ENCODE results near the gene NUMBL.

DNA sequence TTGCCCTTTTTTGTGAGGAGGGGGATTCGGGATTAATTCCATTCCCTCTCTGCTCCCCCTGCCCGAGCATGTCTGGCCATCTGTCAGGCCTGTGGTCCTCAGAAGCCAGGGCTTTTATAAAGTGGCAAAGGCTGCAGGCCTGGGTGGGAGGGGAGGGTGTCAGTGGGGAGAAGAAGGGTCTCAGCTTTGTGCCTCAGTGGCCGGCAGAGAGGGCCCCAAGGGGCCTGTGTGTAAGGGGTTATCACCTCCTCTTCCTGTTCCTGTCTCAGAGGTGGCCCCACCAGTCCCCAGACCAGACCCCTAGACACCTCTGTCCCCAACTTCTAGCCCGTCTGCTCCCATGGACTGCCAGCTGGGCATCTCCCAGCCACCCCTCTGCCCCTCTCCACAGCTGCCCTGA lies 3.4 kb upstream of the NUMBL start:
- TF ChIP-seq RAD21 (IDR thresholded peaks at IDR 0.05; ENCODE audit: low read depth): no peak
- no peak for TF ChIP-seq CREB1 (IDR thresholded peaks at IDR 0.05; ENCODE audit: low read depth)
- TF ChIP-seq MAX (IDR thresholded peaks at IDR 0.05): no peak
- no peak for TF ChIP-seq YY1 (IDR thresholded peaks at IDR 0.05; ENCODE audit: low read depth)
- no peak for TF ChIP-seq CEBPB (IDR thresholded peaks at IDR 0.05)
- TF ChIP-seq, protein P1, sequence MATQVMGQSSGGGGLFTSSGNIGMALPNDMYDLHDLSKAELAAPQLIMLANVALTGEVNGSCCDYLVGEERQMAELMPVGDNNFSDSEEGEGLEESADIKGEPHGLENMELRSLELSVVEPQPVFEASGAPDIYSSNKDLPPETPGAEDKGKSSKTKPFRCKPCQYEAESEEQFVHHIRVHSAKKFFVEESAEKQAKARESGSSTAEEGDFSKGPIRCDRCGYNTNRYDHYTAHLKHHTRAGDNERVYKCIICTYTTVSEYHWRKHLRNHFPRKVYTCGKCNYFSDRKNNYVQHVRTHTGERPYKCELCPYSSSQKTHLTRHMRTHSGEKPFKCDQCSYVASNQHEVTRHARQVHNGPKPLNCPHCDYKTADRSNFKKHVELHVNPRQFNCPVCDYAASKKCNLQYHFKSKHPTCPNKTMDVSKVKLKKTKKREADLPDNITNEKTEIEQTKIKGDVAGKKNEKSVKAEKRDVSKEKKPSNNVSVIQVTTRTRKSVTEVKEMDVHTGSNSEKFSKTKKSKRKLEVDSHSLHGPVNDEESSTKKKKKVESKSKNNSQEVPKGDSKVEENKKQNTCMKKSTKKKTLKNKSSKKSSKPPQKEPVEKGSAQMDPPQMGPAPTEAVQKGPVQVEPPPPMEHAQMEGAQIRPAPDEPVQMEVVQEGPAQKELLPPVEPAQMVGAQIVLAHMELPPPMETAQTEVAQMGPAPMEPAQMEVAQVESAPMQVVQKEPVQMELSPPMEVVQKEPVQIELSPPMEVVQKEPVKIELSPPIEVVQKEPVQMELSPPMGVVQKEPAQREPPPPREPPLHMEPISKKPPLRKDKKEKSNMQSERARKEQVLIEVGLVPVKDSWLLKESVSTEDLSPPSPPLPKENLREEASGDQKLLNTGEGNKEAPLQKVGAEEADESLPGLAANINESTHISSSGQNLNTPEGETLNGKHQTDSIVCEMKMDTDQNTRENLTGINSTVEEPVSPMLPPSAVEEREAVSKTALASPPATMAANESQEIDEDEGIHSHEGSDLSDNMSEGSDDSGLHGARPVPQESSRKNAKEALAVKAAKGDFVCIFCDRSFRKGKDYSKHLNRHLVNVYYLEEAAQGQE (IDR thresholded peaks at IDR 0.05; ENCODE audit: low read depth): no peak
- no peak for TF ChIP-seq TAF1 (IDR thresholded peaks at IDR 0.05; ENCODE audit: low read depth)
- TF ChIP-seq, protein P2, sequence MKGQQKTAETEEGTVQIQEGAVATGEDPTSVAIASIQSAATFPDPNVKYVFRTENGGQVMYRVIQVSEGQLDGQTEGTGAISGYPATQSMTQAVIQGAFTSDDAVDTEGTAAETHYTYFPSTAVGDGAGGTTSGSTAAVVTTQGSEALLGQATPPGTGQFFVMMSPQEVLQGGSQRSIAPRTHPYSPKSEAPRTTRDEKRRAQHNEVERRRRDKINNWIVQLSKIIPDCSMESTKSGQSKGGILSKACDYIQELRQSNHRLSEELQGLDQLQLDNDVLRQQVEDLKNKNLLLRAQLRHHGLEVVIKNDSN (IDR thresholded peaks at IDR 0.05): no peak
- TF ChIP-seq EP300 (IDR thresholded peaks at IDR 0.05; ENCODE audit: borderline replicate concordance): no peak
